SK-N-MC (cell line): Measurements from ENCODE around the gene ADAMTS6.

Experiments used
- EZH2 ChIP-seq: fragments of 200-600 bp; sonication (generic); IDR thresholded peaks from one replicate; pipeline ENCODE4 v1.6.1; 2017; ENCODE audit warnings: antibody characterized with exemption
- POLR2AphosphoS5 ChIP-seq: IDR thresholded peaks from 2 replicates; pipeline ENCODE4 v1.6.1; 2012; ENCODE audit warnings: mild to moderate bottlenecking, low read depth, low read length, borderline replicate concordance

DNA sequence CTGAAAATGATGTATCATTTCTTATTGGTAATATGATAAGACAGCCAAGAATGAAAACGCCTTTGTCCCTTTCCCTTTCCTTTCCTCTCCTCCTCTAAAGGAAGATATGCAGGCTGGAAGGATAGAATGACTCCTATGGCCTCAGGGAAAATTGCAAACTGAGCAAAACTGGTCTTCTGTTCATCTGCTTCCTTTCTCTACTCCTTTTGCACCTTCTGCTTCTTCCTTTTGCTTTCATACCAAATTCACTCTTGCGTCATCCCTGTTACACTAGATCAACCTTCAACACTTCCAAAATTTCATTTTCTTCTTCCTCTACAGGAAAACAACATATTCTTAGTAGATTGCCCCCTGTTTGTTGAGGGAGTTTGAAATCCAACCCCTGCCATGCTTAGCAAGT lies 234.1 kb downstream of the ADAMTS6 start:
- TF ChIP-seq POLR2AphosphoS5 (no peak), EZH2 (no peak)
